ENCODE measurements around the gene ECD. TPM values are rescaled to one million over a fixed set of nuclear protein-coding genes. Genes with fewer than 3 reads are reported as not detected.

The ECD gene
- polyA plus RNA-seq, 1 donor from 2014 or later: 30.0 TPM

DNA sequence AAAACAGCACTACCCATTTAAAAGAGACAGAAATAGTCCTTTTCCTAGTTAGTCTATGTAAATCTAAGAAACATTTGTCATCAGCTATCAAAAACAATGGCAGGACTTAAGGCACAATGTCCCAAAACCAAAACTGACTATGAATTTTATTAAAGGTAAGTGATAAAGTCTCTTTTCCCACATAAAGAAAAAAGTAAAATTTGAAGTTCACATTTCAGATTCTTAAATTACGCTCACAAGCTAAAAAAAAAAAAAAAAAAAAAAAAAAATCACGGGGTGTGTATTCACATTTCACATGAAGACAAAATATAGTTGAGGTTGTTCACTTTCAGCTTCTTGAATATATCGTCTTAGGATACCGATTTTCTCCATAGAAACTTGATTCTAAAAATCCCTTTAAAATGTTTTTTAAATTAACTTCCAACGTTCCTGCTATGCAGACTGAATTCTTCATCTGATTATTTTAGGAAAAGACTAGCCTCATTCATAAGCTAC, 72.8 kb downstream of the ECD start:
- Histone ChIP-seq H3F3A (ENCODE audit: insufficient read depth, low read length, poor library complexity, severe bottlenecking) (no peaks in the 10 kb centered on the region), H3K36me3 (ENCODE audit: insufficient read depth, low read length) (no peaks in the 10 kb centered on the region), H3K9me3 (ENCODE audit: low read length) (no peaks in the 10 kb centered on the region), H3K79me2 (replicated peaks; ENCODE audit: insufficient read depth, low read length) (peaks cover 14% of the 10 kb centered on the region), H3K4me2 (ENCODE audit: low read length) (peak overlapping the region; percentile 99), H3K27ac (ENCODE audit: low read length) (no peak overlapping the region), H3K27me3 (ENCODE audit: insufficient read depth, low read depth, low read length) (no peaks in the 10 kb centered on the region), H4K20me1 (ENCODE audit: insufficient read depth) (no peaks in the 10 kb centered on the region), H3K4me3 (ENCODE audit: low read length) (peak overlapping the region; percentile 99), H3K9ac (ENCODE audit: low read length) (peak overlapping the region; percentile 75), H2AFZ (ENCODE audit: low read depth, low read length) (no peak overlapping the region), H3K9me2 (ENCODE audit: insufficient read depth, low read length) (no peaks in the 10 kb centered on the region)
- TF ChIP-seq EP300 (conservative IDR thresholded peaks at IDR 0.05; ENCODE audit: poor library complexity, severe bottlenecking): no peak
- TF ChIP-seq, protein P1, sequence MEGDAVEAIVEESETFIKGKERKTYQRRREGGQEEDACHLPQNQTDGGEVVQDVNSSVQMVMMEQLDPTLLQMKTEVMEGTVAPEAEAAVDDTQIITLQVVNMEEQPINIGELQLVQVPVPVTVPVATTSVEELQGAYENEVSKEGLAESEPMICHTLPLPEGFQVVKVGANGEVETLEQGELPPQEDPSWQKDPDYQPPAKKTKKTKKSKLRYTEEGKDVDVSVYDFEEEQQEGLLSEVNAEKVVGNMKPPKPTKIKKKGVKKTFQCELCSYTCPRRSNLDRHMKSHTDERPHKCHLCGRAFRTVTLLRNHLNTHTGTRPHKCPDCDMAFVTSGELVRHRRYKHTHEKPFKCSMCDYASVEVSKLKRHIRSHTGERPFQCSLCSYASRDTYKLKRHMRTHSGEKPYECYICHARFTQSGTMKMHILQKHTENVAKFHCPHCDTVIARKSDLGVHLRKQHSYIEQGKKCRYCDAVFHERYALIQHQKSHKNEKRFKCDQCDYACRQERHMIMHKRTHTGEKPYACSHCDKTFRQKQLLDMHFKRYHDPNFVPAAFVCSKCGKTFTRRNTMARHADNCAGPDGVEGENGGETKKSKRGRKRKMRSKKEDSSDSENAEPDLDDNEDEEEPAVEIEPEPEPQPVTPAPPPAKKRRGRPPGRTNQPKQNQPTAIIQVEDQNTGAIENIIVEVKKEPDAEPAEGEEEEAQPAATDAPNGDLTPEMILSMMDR (IDR thresholded peaks at IDR 0.05; ENCODE audit: poor library complexity, severe bottlenecking): no peak
- no peak for TF ChIP-seq POLR2AphosphoS5 (IDR thresholded peaks at IDR 0.05)
- TF ChIP-seq TAF1 (IDR thresholded peaks at IDR 0.05; ENCODE audit: low read depth): no peak
- TF ChIP-seq SMC3 (conservative IDR thresholded peaks at IDR 0.05; ENCODE audit: poor library complexity): no peak
- TF ChIP-seq RAD21 (conservative IDR thresholded peaks at IDR 0.05): no peak
- TF ChIP-seq, protein P2, sequence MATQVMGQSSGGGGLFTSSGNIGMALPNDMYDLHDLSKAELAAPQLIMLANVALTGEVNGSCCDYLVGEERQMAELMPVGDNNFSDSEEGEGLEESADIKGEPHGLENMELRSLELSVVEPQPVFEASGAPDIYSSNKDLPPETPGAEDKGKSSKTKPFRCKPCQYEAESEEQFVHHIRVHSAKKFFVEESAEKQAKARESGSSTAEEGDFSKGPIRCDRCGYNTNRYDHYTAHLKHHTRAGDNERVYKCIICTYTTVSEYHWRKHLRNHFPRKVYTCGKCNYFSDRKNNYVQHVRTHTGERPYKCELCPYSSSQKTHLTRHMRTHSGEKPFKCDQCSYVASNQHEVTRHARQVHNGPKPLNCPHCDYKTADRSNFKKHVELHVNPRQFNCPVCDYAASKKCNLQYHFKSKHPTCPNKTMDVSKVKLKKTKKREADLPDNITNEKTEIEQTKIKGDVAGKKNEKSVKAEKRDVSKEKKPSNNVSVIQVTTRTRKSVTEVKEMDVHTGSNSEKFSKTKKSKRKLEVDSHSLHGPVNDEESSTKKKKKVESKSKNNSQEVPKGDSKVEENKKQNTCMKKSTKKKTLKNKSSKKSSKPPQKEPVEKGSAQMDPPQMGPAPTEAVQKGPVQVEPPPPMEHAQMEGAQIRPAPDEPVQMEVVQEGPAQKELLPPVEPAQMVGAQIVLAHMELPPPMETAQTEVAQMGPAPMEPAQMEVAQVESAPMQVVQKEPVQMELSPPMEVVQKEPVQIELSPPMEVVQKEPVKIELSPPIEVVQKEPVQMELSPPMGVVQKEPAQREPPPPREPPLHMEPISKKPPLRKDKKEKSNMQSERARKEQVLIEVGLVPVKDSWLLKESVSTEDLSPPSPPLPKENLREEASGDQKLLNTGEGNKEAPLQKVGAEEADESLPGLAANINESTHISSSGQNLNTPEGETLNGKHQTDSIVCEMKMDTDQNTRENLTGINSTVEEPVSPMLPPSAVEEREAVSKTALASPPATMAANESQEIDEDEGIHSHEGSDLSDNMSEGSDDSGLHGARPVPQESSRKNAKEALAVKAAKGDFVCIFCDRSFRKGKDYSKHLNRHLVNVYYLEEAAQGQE (IDR thresholded peaks at IDR 0.05; ENCODE audit: borderline replicate concordance): no peak
- TF ChIP-seq MXI1 (conservative IDR thresholded peaks at IDR 0.05; ENCODE audit: poor library complexity, severe bottlenecking): no peak

DNA sequence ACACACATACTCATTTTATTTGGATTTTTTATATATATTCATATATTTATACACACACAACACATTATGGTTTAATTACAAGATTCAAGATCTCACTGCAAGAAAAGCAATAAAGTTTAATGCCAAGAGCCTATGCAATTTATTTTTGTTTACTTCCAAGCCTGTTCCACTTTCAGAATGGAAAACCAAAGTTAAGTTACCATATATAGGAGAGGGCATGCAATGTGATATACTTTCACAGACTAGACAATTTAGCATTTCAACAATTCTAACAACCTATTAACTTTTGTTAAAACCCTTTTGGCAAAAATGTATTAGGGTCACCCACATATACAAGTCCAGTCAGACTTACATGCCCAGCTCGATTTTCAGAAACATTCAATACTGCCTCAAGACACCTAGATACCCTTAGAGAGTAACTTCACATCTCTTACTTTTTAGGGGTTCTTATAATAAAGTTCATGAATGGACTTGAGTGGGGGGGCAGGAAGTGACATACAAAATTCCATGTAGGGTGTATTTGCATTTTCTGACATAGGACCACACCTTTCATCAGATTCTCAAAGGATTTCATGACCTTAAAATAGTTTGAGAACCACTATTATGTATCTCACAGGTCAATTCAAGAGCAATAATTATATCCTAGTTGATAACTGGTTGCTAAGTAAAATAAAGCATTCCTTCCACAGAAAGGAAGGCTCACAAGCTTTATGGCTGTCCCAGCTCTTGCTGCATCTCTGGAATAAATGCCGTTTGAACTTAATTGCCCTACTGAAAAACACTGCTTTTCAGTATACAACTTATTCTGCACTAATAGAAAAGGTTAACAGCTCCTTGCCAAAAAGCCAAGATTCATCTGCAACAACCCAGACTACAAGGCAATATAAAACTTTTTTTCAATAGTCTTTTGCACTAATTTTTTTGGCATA, 73.6 kb downstream of the ECD start:
- TF ChIP-seq TAF1 (IDR thresholded peaks at IDR 0.05; ENCODE audit: low read depth): no peak
- TF ChIP-seq MXI1 (conservative IDR thresholded peaks at IDR 0.05; ENCODE audit: poor library complexity, severe bottlenecking): no peak
- TF ChIP-seq SMC3 (conservative IDR thresholded peaks at IDR 0.05; ENCODE audit: poor library complexity): no peak
- TF ChIP-seq EZH2 (IDR thresholded peaks at IDR 0.05; ENCODE audit: borderline replicate concordance, insufficient read depth, low read length, poor library complexity, severe bottlenecking): no peak
- no peak overlapping the region for H3K27ac ChIP-seq (ENCODE audit: low read length)
- no peaks in the 10 kb centered on the region for H3K9me2 ChIP-seq (ENCODE audit: insufficient read depth, low read length)
- H3K9ac ChIP-seq (ENCODE audit: low read length): no peak overlapping the region
- no peaks in the 10 kb centered on the region for H3K27me3 ChIP-seq (ENCODE audit: insufficient read depth, low read depth, low read length)
- H3K4me2 ChIP-seq (ENCODE audit: low read length): peak overlapping the region; percentile 99
- H3K9me3 ChIP-seq (ENCODE audit: low read length): no peaks in the 10 kb centered on the region
- no peaks in the 10 kb centered on the region for H3F3A ChIP-seq (ENCODE audit: insufficient read depth, low read length, poor library complexity, severe bottlenecking)
- no peaks in the 10 kb centered on the region for H4K20me1 ChIP-seq (ENCODE audit: insufficient read depth)
- H2AFZ ChIP-seq (ENCODE audit: low read depth, low read length): no peak overlapping the region
- H3K79me2 ChIP-seq (replicated peaks; ENCODE audit: insufficient read depth, low read length): peaks cover 14% of the 10 kb centered on the region
- peak overlapping the region; percentile 99 for H3K4me3 ChIP-seq (ENCODE audit: low read length)
- H3K36me3 ChIP-seq (ENCODE audit: insufficient read depth, low read length): no peaks in the 10 kb centered on the region
